Fibroblast of pulmonary artery (primary cell): Measurements from ENCODE around the gene COL4A6.

Experiments used
- DNase-seq: peaks from one replicate; pipeline ENCODE4 v3.0.0-alpha.2; 2010; ENCODE audit warnings: low read depth
- H3K4me3 ChIP-seq: replicated peaks from 2 replicates; pipeline ENCODE4 v1.5.1; 2011; ENCODE audit warnings: low read depth, mild to moderate bottlenecking, control low read depth, low read length, moderate library complexity
- CTCF ChIP-seq: IDR thresholded peaks from 2 replicates; pipeline ENCODE4 v1.5.1; 2011; ENCODE audit warnings: mild to moderate bottlenecking, control low read depth, low read length, inconsistent platforms; ENCODE audit errors: missing control alignments

The COL4A6 gene

GRCh38 chrX:108245462-108245861 lies 192.8 kb downstream of the COL4A6 start:
- TF ChIP-seq CTCF: no peak
- no peak for DNase-seq
- H3K4me3 ChIP-seq: no peak overlapping the region

- no peak for TF ChIP-seq CTCF
- no peak for DNase-seq
- H3K4me3 ChIP-seq: no peak overlapping the region
These were observed 202.2 kb downstream of the COL4A6 start for GRCh38 chrX:108235986-108236385.

GRCh38 chrX:108230574-108230973 lies 207.6 kb downstream of the COL4A6 start:
- H3K4me3 ChIP-seq: no peak overlapping the region
- no peak for TF ChIP-seq CTCF
- DNase-seq: no peak

- TF ChIP-seq CTCF: peak; percentile 55
- DNase-seq: peak; percentile 48
- no peak overlapping the region for H3K4me3 ChIP-seq
These were observed 213.2 kb downstream of the COL4A6 start for GRCh38 chrX:108224727-108225621.

- H3K4me3 ChIP-seq: no peak overlapping the region
- no peak for TF ChIP-seq CTCF
- no peak for DNase-seq
These were observed 214.0 kb downstream of the COL4A6 start for GRCh38 chrX:108224218-108224617.

GRCh38 chrX:108223585-108223984 lies 214.6 kb downstream of the COL4A6 start:
- no peak overlapping the region for H3K4me3 ChIP-seq
- TF ChIP-seq CTCF: no peak
- DNase-seq: peak; percentile 30

GRCh38 chrX:108221301-108221864 lies 216.8 kb downstream of the COL4A6 start:
- no peak overlapping the region for H3K4me3 ChIP-seq
- DNase-seq: no peak
- TF ChIP-seq CTCF: no peak
